Measurements from ENCODE around the gene RMP24. TPM values are rescaled to one million over a fixed set of nuclear protein-coding genes. Genes with fewer than 3 reads are reported as not detected.

Gene RMP24

GRCh38 chr18:36025025-36025424, 52.5 kb downstream of the RMP24 start:
- H3K4me3 ChIP-seq = no peak overlapping the region
- 35% methylated on average over 1 of the region's 1 CpG for WGBS
- no peak overlapping the region for H3K27ac ChIP-seq (replicated peaks in 1 of 4)
- H3K27me3 ChIP-seq = no peaks in the 10 kb centered on the region
- intact Hi-C loops (cut with DNase I) = loop anchor here (10.0 kb wide), 1 partner anchor 110 kb away; no protein-coding TSS in a partner anchor
- peaks cover 0 to 4% (median 0%) of the 10 kb centered on the region in 4 donors for H3K4me1 ChIP-seq
- peaks cover 0 to 42% (median 25%) of the 10 kb centered on the region in 4 donors for H3K36me3 ChIP-seq
- H3K9me3 ChIP-seq = no peaks in the 10 kb centered on the region
- no peak for DNase-seq (ENCODE audit: extremely low spot score)
- TF ChIP-seq EP300 (IDR thresholded peaks at IDR 0.05) (no peak), POLR2A (IDR thresholded peaks at IDR 0.05; ENCODE audit: low read depth) (no peak), POLR2AphosphoS5 (IDR thresholded peaks at IDR 0.05) (no peak)
- TF ChIP-seq, protein P1, sequence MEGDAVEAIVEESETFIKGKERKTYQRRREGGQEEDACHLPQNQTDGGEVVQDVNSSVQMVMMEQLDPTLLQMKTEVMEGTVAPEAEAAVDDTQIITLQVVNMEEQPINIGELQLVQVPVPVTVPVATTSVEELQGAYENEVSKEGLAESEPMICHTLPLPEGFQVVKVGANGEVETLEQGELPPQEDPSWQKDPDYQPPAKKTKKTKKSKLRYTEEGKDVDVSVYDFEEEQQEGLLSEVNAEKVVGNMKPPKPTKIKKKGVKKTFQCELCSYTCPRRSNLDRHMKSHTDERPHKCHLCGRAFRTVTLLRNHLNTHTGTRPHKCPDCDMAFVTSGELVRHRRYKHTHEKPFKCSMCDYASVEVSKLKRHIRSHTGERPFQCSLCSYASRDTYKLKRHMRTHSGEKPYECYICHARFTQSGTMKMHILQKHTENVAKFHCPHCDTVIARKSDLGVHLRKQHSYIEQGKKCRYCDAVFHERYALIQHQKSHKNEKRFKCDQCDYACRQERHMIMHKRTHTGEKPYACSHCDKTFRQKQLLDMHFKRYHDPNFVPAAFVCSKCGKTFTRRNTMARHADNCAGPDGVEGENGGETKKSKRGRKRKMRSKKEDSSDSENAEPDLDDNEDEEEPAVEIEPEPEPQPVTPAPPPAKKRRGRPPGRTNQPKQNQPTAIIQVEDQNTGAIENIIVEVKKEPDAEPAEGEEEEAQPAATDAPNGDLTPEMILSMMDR (IDR thresholded peaks at IDR 0.05) = no peak

DNA sequence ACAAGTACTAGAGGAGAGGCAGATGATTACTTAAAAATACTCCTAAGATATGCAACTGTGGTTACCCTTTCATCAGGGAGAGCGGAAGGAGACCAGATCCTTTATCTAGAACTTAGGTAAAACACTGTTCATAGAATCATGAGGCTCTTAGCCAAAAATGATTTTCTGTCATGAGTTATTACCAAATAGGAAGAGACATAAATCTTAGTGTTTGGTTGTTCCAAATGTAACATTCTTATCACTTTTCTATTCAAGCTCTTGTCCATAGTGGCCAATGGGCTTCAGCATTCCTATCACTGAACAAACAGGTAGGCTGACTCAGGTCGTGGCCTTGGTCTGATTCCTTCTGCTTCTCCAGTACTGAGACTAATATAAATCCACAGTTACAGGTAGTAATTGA, 56.4 kb downstream of the RMP24 start:
- TF ChIP-seq POLR2A (IDR thresholded peaks at IDR 0.05; ENCODE audit: low read depth) (no peak), EP300 (IDR thresholded peaks at IDR 0.05) (no peak), POLR2AphosphoS5 (IDR thresholded peaks at IDR 0.05) (no peak)
- TF ChIP-seq, protein P1 (IDR thresholded peaks at IDR 0.05) = no peak
- no peak overlapping the region for H3K4me3 ChIP-seq
- H3K4me1 ChIP-seq = peaks cover 0 to 5% (median 2%) of the 10 kb centered on the region in 4 donors
- WGBS = 89% methylated on average over 2 of the region's 2 CpGs
- no peak overlapping the region for H3K27ac ChIP-seq (replicated peaks in 1 of 4)
- no peaks in the 10 kb centered on the region for H3K9me3 ChIP-seq
- no peak for DNase-seq (ENCODE audit: extremely low spot score)
- peaks cover 0 to 51% (median 29%) of the 10 kb centered on the region in 4 donors for H3K36me3 ChIP-seq
- no peaks in the 10 kb centered on the region for H3K27me3 ChIP-seq
- intact Hi-C loops (cut with DNase I) = loop anchor here (10.0 kb wide), 1 partner anchor 106 kb away; no protein-coding TSS in a partner anchor

Small RNAs within 50 kb of the gene (small RNA-seq; reads per million reads assigned to genes)
- 0 reads per million in 3 donors for gene MIR3929

Other genes starting within 250 kb of the RMP24 start
- gene RPRD1A, start 94.9 kb downstream of the RMP24 start, total RNA-seq = 10 to 100 TPM; 62.9 to 86.8 (median 77.2) TPM
- gene SLC39A6, start 156.7 kb downstream of the RMP24 start, total RNA-seq = 10 to 100 TPM; 26.6 to 39.1 (median 33.5) TPM
- 10 to 100 TPM; 43.4 to 63.1 (median 48.2) TPM for gene ELP2, start 157.2 kb downstream of the RMP24 start, total RNA-seq
- gene MOCOS, start 214.8 kb downstream of the RMP24 start, total RNA-seq = 1 to 10 TPM in 3 of 4 donors, under 1 TPM in 1; 0.98 to 1.7 (median 1.4) TPM